ENCODE data around the gene AMBP.

GRCh38 chr9:114126247-114127060 lies 48.4 kb upstream of the AMBP start:
- TF ChIP-seq, protein P1, sequence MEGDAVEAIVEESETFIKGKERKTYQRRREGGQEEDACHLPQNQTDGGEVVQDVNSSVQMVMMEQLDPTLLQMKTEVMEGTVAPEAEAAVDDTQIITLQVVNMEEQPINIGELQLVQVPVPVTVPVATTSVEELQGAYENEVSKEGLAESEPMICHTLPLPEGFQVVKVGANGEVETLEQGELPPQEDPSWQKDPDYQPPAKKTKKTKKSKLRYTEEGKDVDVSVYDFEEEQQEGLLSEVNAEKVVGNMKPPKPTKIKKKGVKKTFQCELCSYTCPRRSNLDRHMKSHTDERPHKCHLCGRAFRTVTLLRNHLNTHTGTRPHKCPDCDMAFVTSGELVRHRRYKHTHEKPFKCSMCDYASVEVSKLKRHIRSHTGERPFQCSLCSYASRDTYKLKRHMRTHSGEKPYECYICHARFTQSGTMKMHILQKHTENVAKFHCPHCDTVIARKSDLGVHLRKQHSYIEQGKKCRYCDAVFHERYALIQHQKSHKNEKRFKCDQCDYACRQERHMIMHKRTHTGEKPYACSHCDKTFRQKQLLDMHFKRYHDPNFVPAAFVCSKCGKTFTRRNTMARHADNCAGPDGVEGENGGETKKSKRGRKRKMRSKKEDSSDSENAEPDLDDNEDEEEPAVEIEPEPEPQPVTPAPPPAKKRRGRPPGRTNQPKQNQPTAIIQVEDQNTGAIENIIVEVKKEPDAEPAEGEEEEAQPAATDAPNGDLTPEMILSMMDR (IDR thresholded peaks at IDR 0.05; ENCODE audit: low read depth, low read length, poor library complexity, severe bottlenecking): no peak
- TF ChIP-seq EZH2phosphoT487 (IDR thresholded peaks at IDR 0.05; ENCODE audit: borderline replicate concordance, low read length): no peak

All from DOHH2 (cell line).